ENCODE results near the gene MIPEP. TPM values are rescaled to one million over a fixed set of nuclear protein-coding genes. Genes with fewer than 3 reads are reported as not detected.

Gene MIPEP
- total and polyA plus RNA-seq, 9 of the 15 experiments (the other 6 are each of a cell fraction or from before 2014, with no cell fraction given): 1.7 to 19.3 (median 13.1) TPM

DNA sequence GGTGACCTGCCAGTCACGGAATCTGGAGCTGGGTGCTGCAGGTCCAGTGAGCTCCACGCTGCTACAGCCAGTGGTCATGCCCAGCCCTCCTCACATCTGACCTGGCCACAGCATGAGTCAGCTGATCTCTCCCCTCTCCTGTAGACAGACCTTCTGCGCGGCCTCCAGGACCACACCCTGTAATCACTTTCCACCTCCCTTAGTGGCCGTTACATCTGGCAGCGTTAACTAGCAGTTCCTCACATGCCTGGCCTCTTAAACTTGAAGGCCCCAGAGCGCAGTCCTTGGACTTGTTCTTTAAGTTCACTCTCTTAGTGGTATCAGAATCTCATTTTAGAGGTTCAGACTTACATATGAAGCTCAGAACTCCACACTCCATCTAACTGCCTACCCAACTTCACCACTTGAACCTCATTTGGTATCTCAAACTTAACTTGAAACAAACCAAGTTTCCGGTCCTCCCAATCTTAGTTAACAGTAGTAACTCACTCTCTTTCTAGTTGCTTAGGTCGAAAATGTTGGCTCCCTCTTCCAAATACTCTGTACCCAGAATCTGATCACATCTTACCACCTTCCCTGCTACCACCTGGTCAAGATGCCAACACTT is 22.7 kb downstream of the MIPEP start (continued):
- TF ChIP-seq CLOCK (CRISPR knock-in tag; IDR thresholded peaks at IDR 0.05; ENCODE audit: borderline replicate concordance) (no peak), BACH1 (tag; IDR thresholded peaks at IDR 0.05) (no peak), CTBP1 (IDR thresholded peaks at IDR 0.05; ENCODE audit: borderline replicate concordance) (peak; percentile 77; the same call in 1 of the 2 replicates), SAP30 (IDR thresholded peaks at IDR 0.05; ENCODE audit: borderline replicate concordance, insufficient read depth, low read depth, low read length, poor library complexity, severe bottlenecking) (no peak), SP2 (IDR thresholded peaks at IDR 0.05; ENCODE audit: extremely low read depth, low read depth, low read length, poor library complexity, severe bottlenecking) (no peak), ATF7 (IDR thresholded peaks at IDR 0.05) (no peak), THRAP3 (IDR thresholded peaks at IDR 0.05; ENCODE audit: borderline replicate concordance) (no peak), SLC30A9 (CRISPR knock-in tag; IDR thresholded peaks at IDR 0.05) (no peak), PTRF (tag; IDR thresholded peaks at IDR 0.05) (no peak), ZNF717 (CRISPR knock-in tag; IDR thresholded peaks at IDR 0.05) (no peak), CBFA2T3 (IDR thresholded peaks at IDR 0.05) (peak; percentile 66), ZNF79 (CRISPR knock-in tag; IDR thresholded peaks at IDR 0.05; ENCODE audit: low read depth) (no peak), ZNF311 (CRISPR knock-in tag; IDR thresholded peaks at IDR 0.05) (no peak), ELK1 (CRISPR knock-in tag; IDR thresholded peaks at IDR 0.05) (no peak), NFRKB (IDR thresholded peaks at IDR 0.05; ENCODE audit: low read depth) (no peak), FOXA3 (CRISPR knock-in tag; conservative IDR thresholded peaks at IDR 0.05 in 1 of 2, IDR thresholded peaks at IDR 0.05 in 1 of 2) (no peak), BHLHE40 (IDR thresholded peaks at IDR 0.05; ENCODE audit: low read length) (peak; percentile 12; the same call in 1 of the 2 replicates), SIN3B (IDR thresholded peaks at IDR 0.05; ENCODE audit: low read depth) (no peak), KLF1 (tag; IDR thresholded peaks at IDR 0.05) (peak; percentile 69), TEAD4 (IDR thresholded peaks at IDR 0.05; ENCODE audit: low read length) (0 out of 2 replicates have a peak, but pooled peaks have one; percentile 23), TEAD4 (CRISPR knock-in tag; IDR thresholded peaks at IDR 0.05; ENCODE audit: borderline replicate concordance) (no peak), TAF15 (IDR thresholded peaks at IDR 0.05; ENCODE audit: low read depth, low read length) (no peak), HMGXB4 (CRISPR knock-in tag; IDR thresholded peaks at IDR 0.05) (no peak)
- TF ChIP-seq, protein P1, sequence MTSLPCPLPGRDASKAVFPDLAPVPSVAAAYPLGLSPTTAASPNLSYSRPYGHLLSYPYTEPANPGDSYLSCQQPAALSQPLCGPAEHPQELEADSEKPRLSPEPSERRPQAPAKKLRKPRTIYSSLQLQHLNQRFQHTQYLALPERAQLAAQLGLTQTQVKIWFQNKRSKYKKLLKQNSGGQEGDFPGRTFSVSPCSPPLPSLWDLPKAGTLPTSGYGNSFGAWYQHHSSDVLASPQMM (CRISPR knock-in tag; IDR thresholded peaks at IDR 0.05): no peak

Measured in K562 (cell line).